ENCODE data around the gene PCBP3.

Gene PCBP3

DNA sequence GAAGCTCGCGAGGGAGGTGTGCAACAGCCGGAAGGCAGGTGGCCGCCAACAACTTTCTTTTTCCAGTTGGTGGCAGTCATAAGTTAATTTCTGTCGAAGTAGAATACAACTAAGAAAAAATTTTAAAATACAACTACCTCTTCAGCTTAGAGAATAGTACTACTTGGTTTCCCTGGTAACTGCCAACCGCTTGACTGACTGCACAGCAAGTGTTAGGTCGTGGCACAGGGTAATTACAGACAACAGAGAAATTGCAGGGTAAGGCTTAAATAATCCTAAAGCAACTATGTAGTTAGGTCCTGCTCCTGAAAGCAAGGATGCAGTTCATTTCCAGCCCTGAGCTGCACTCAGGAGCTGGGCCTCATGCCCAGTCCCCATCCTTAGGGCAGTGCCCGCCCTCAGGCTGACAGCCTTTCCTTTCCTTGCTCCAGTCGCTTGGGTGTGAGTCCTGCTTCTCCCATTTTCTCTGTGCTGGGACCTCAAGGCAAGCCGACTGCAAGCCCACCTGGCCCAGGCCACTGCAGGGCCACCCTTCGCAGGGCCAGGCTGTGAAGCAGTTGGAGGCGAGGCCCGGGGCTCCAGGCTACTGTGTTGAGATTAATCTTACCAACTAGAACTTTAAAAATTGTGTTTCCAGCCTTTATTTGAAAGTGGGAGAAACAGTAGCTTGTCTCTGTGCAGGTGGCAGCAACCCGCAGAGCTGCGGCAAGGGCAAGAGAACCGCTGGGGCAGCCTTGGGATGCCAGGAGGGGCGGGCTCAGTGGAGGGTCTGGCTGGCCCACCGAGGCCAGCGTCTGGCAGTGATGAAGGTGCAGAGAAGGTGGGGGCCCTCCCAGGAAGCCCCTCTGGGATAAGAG, 148.3 kb downstream of the PCBP3 start:
- Histone ChIP-seq H3K27ac (no peak overlapping the region), H3K4me3 (no peak overlapping the region)
- TF ChIP-seq CTCF (IDR thresholded peaks at IDR 0.05), result no peak
- no peak for DNase-seq (ENCODE audit: low spot score)

GRCh38 chr21:45792682-45793383, 149.3 kb downstream of the PCBP3 start:
- DNase-seq (ENCODE audit: low spot score), result no peak
- TF ChIP-seq CTCF (IDR thresholded peaks at IDR 0.05), result no peak
- no peak overlapping the region for H3K27ac ChIP-seq
- no peak overlapping the region for H3K4me3 ChIP-seq

GRCh38 chr21:45794027-45794426, 150.5 kb downstream of the PCBP3 start:
- TF ChIP-seq CTCF (IDR thresholded peaks at IDR 0.05), result no peak
- H3K27ac ChIP-seq, result no peak overlapping the region
- DNase-seq (ENCODE audit: low spot score), result no peak
- H3K4me3 ChIP-seq, result no peak overlapping the region

- Histone ChIP-seq H3K4me3 (no peak overlapping the region), H3K27ac (no peak overlapping the region)
- TF ChIP-seq CTCF (IDR thresholded peaks at IDR 0.05), result no peak
- DNase-seq (ENCODE audit: low spot score), result no peak
These were observed 152.5 kb downstream of the PCBP3 start for GRCh38 chr21:45796003-45796402.

GRCh38 chr21:45797338-45797737, 153.8 kb downstream of the PCBP3 start:
- DNase-seq (ENCODE audit: low spot score), result no peak
- H3K4me3 ChIP-seq, result no peak overlapping the region
- no peak for TF ChIP-seq CTCF (IDR thresholded peaks at IDR 0.05)

DNA sequence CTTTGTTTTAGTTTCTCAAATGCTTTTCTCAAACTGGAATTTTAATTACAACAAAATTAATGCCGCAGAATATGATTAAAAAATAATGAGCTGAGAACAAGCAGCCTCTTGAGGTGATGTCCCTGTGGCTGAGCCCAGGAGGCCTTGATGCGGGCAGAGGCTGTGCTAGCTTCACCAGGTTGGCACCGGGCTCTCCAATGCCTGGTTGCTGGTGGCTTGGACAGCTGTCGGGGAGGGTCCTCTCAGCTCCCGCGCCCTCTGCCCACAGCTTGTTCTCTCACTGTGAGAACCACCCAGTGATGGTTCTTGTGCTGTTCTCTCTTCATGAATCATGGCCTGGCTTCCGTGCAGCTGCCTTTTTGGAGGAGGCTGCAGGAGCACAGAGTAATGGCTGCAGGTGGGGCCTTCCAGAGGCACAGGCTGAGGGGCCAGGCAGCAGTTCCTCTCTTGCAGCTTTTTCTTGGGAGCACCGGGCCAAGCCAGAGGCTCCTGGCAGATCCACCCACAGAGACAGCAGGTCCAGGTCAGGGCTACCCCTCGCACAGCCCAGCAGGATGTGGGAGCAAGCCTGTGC, 156.3 kb downstream of the PCBP3 start:
- Histone ChIP-seq H3K27ac (no peak overlapping the region), H3K4me3 (no peak overlapping the region)
- DNase-seq (ENCODE audit: low spot score), result no peak
- no peak for TF ChIP-seq CTCF (IDR thresholded peaks at IDR 0.05)

More at GRCh38 chr21:45797338-45797737, 153.8 kb downstream of the PCBP3 start:
- H3K27ac ChIP-seq, result no peak overlapping the region
